Right cardiac atrium (tissue), 5 donors: ENCODE data around the gene SHC3. TPM values are rescaled to one million over a fixed set of nuclear protein-coding genes. Genes with fewer than 3 reads are reported as not detected.

Experiments used
- ATAC-seq, 2 donors: fragments of 200-7000 bp; cut with Tn5 transposase; one replicate each; pipeline versions ENCODE4 v1.8.0 to v1.9.1; 2020; ENCODE audit warnings: moderate library complexity in 2 of 2, mild to moderate bottlenecking in 1 of 2
- DNase-seq, 3 donors: peaks; one replicate each; pipeline ENCODE4 v3.0.0-alpha.2; 2020
- H3K27ac ChIP-seq: one replicate; pipeline ENCODE4 v1.5.1; 2013; ENCODE audit warnings: mild to moderate bottlenecking, low read length, control low read depth, moderate library complexity
- H3K27me3 ChIP-seq: one replicate; pipeline ENCODE4 v1.6.1; 2013; ENCODE audit not compliant: control insufficient read depth, insufficient read depth
- H3K4me1 ChIP-seq: one replicate; pipeline ENCODE4 v1.6.1; 2013; ENCODE audit warnings: low read length; ENCODE audit not compliant: control insufficient read depth, insufficient read depth
- H3K4me3 ChIP-seq: one replicate; pipeline ENCODE4 v1.5.1; 2013; ENCODE audit warnings: low read length, control low read depth
- H3K9me3 ChIP-seq: one replicate; pipeline ENCODE4 v1.6.1; 2013; ENCODE audit warnings: low read length; ENCODE audit not compliant: control insufficient read depth
- WGBS: extraction: QIAGEN DNeasy Blood & Tissue Kit; methylation state at CpG from one replicate; pipeline ENCODE4 v1.1.7; 2013; 5-methylcytosine and 5-hydroxymethylcytosine counted together
- intact Hi-C, 4 donors: fragments of 100-400 bp; cut with DNase I; formaldehyde crosslinking; loops; one replicate each; pipeline versions ENCODE4 v1.11.0 to v1.14.0; 2022 to 2023
- polyA plus RNA-seq: library from polyadenylated mRNA; stranded (reverse); fragments of 200-250 nt; gene quantifications from one replicate; pipeline ENCODE4 v1.2.3, GENCODE V29; 2013
- total RNA-seq, 4 donors: library from RNA; stranded (reverse); fragmentation: NEBNext Ultra II Directional; extraction: Animal tissue kit (Norgen Biotek cat#: 25700); gene quantifications; one replicate each; pipeline ENCODE4 v1.2.1, GENCODE V29; 2021
- donor health status: healthy with polysubstance abuse.
- donor health status: DM: no; HTN: yes; CAD: no.
- donor health status: DM: no; HTN: no; CAD: no.
- donor health status: DM: no; HTN: yes; CAD: no; lungs with severe emphysema.
- donor health status: DM: yes; HTN: yes; CAD: no.

Gene SHC3
- total and polyA plus RNA-seq, 5 donors, result 0.29 to 3.1 (median 1.1) TPM

DNA sequence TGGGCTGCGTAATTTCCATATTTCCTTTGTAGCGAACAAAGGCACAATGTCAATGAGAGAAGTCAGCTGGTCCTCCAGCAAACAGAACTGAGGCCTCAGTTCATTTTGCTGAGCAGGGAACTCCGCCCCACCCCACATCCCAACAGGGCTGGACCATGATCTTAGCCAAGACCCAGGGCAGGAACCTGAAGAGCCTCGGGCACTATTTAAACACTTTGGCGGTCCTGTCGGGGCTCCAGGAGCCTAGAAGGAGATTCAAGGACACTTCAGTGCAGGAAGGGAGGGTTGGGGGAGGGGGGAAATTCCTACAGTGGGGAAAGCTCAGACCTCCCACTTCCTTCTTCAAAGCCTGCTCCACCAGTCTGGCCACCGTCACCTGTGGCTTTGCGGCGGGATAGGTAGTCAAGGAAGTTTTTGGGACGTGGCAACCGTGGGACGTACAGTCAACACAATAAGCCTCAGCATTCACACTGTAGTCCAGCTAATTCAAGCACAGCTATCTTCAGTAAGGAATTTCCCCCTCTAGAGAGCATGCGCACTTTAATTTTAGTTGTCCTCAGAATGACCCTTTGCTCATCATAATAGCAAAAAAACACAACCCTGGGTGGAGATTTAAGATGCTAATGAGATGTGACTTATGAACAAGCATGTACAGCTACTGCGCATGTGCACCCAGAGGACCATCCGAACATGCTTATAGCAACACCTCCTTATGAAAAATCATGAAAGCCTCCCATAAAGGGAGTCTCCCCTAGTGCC lies 156.4 kb downstream of the SHC3 start:
- H3K4me1 ChIP-seq, result peaks cover 11% of the 10 kb centered on the region
- intact Hi-C loops, result no loop called here
- no peaks in the 10 kb centered on the region for H3K9me3 ChIP-seq
- peak overlapping the region; percentile 60 for H3K27ac ChIP-seq
- H3K27me3 ChIP-seq, result no peaks in the 10 kb centered on the region
- ATAC-seq, result peak; percentile 53 to 72
- peak in 2 of 3 donors; percentile 30 to 73 for DNase-seq
- WGBS, result 41% methylated on average over 15 of the region's 15 CpGs
- H3K4me3 ChIP-seq, result no peak overlapping the region

DNA sequence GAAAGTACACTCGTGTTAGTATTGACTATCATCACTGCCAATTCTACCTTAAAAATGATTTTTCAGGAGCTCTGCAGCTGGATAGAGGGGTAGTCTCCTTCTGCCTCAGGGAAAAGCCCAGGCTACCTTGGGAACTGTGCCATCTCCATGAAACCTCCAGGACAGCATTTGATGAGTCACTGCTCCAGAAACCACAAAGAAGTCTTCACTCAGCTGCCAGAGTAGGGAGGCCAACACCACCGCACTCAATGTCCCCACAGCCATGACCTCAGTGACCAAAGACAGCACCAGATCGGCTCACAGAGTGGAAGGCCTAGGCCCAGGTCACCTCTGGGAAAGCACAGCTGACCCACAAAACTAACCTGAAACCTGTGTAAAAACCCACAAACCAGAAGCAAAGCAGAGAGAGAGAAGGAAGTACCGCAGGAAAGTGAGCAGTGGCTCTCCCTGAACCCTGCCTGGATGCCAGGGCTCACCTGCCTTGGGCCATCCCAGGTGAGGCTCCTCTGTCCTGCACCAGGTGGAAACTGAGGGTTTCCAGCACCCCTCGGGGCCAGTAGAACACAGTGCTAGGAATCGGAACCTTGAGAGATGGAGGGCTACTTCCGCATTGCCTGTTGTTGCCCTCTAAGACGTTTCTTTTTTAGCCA lies 157.3 kb downstream of the SHC3 start:
- no peaks in the 10 kb centered on the region for H3K27me3 ChIP-seq
- peaks cover 11% of the 10 kb centered on the region for H3K4me1 ChIP-seq
- no peak overlapping the region for H3K4me3 ChIP-seq
- no peaks in the 10 kb centered on the region for H3K9me3 ChIP-seq
- peak; percentile 66 to 76 for ATAC-seq
- H3K27ac ChIP-seq, result peak overlapping the region; percentile 60
- DNase-seq, result peak in 2 of 3 donors; percentile 66 to 67
- WGBS, result 79% methylated on average over 8 of the region's 8 CpGs
- intact Hi-C loops, result no loop called here

DNA sequence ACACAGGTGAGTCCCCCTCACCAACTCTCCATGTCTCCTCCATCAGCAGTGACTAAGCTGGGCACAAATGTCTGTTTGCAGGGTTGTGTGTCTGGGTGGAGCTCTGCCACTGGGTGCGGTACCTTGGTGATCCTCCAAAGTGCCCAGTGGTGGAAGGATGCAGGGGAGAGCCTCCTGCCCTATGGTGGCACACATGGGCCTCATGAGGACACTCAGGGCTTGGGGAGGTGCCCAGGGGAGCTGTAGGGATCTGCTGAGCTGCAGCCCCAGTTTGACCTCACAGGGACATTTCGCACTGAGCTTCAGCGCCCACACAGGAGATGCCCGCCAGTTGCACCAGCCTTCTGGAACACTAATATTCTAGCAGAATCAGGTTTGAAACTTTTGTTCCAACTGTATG lies 157.9 kb downstream of the SHC3 start:
- no peak overlapping the region for H3K27ac ChIP-seq
- H3K4me1 ChIP-seq, result peaks cover 11% of the 10 kb centered on the region
- H3K4me3 ChIP-seq, result no peak overlapping the region
- intact Hi-C loops, result no loop called here
- H3K27me3 ChIP-seq, result no peaks in the 10 kb centered on the region
- ATAC-seq (peak in 1 of 2 donors; percentile 14), DNase-seq (no peak)
- 97% methylated on average over 4 of the region's 4 CpGs for WGBS
- H3K9me3 ChIP-seq, result no peaks in the 10 kb centered on the region

DNA sequence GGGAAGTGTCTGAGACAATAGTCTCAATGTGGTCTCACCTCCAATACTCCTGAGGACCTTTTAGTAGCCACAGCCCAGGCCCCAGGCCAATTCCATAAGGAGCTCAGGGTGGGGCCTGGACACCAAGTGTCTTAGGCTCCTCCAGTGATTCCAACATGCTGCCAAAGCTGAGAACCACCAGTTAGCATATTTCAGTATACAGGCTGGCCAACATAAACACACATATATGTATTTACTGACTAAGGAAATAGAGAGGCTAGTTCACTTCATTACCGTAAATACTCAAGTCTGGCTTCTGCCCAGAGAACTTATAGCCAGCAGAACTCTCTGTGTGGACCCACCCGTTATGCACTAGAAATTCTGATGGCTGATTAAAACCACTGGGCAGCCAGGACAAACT lies 163.3 kb downstream of the SHC3 start:
- intact Hi-C loops, result no loop called here

DNA sequence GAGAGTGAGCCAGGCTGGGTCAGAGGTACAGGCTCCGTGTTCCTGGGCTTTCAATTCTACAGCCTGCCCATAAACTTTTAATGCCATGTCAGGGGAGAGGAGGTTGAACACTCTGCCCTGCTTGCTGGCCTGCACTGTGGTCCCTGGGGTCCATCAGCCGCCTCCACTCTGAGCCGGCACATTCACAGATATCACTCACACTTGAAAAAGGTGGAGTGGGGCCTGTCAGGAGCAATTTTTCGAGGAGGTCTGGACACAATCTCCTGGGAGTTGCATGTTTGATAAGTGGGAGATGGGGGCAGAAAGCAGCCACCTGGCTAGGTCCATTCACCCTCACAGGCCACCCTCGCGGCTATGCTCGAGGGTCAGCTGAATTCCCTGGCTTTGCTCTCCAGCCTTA lies 164.5 kb downstream of the SHC3 start:
- intact Hi-C loops, result no loop called here
- ATAC-seq (no peak), DNase-seq (no peak)
- 86% methylated on average over 7 of the region's 7 CpGs for WGBS
- Histone ChIP-seq H3K4me1 (no peaks in the 10 kb centered on the region), H3K27ac (no peak overlapping the region), H3K9me3 (no peaks in the 10 kb centered on the region), H3K27me3 (no peaks in the 10 kb centered on the region), H3K4me3 (no peak overlapping the region)

More for the DNA sequence above, 163.3 kb downstream of the SHC3 start:
- Histone ChIP-seq H3K4me1 (no peaks in the 10 kb centered on the region), H3K9me3 (no peaks in the 10 kb centered on the region), H3K27ac (no peak overlapping the region), H3K27me3 (no peaks in the 10 kb centered on the region), H3K4me3 (no peak overlapping the region)
- WGBS, result 84% methylated on average over 2 of the region's 2 CpGs
- DNase-seq (no peak), ATAC-seq (no peak)

DNA sequence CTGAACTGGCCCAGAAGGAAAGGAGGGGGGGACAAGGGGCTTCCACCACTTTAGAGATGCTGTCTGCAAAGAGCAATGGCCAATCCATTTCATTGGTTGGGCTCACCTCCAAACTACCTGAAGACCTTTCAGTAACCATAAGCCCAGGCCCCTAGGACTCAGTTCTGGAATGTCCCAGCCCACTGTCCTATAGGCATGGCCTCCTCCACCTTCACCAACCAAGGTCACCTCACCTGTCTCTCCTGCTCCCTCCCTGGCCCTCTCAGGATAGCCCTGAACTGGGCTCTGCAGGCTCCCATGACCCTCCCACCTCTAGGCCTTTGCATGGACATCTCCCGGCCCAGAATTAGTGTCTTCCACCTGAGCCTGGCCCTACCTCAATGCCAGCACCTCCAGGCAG lies 165.0 kb downstream of the SHC3 start:
- H3K9me3 ChIP-seq, result no peaks in the 10 kb centered on the region
- no peaks in the 10 kb centered on the region for H3K27me3 ChIP-seq
- DNase-seq, result no peak
- H3K27ac ChIP-seq, result no peak overlapping the region
- H3K4me1 ChIP-seq, result no peaks in the 10 kb centered on the region
- 83% methylated on average over 1 of the region's 1 CpG for WGBS
- H3K4me3 ChIP-seq, result no peak overlapping the region
- intact Hi-C loops, result no loop called here
- no peak for ATAC-seq

DNA sequence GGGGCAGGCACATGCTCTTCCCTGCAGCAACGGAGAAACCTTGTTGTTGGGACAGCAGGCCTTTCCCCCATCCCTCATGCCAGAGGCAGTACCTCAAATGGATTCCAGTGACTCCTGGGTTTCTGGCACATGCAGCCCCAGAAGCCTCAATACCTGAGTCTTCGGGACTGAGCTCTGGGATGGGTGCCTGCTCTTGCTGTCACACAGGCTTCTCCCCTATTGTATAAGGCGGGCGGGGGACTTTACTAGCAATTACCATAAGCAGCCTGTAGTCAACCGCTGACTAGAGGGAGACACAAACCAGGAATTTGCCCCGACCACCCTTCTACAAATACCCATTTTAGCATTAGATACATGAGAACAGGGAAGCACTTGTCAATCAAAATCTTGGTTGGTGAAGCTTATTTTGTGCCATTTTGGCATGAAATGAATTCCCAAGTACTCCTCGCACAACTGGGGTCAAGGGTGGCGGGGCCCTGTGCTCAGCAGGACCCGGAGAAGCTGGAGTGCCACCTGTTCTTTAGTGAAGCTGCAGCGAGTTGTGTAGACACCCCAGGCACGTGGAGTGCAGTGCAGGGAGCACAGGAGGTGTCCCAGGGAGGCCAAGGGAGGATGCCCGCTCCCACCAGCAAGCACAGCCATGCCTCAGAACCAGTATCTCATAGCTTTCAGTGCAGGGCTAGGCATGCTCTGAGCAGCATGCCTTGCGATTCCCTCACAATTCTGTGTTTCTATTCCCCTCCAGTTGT lies 166.2 kb downstream of the SHC3 start:
- ATAC-seq, result no peak
- no peak for DNase-seq
- Histone ChIP-seq H3K4me1 (no peaks in the 10 kb centered on the region), H3K27me3 (no peaks in the 10 kb centered on the region), H3K27ac (no peak overlapping the region), H3K9me3 (no peaks in the 10 kb centered on the region), H3K4me3 (no peak overlapping the region)
- WGBS, result 89% methylated on average over 13 of the region's 13 CpGs
- intact Hi-C loops, result no loop called here

DNA sequence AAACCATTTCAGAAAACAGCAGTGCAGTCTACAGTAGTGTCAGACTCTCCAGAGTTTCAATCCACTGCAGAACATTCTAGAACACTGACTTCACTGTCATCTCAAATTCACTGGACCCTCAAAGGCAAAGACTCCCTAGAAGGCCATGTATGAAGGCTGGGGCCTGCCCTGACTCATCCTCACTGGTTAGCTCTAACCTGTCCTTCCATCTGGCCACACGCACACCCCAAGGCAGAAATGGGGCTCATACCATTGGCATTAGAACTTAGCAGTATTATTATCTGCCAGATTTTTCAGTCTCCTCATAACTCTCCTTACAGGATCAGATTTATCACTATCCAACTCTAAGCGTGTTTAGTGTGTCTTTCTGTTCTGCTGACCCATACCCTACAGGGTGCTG lies 166.9 kb downstream of the SHC3 start:
- DNase-seq (no peak), ATAC-seq (no peak)
- WGBS, result 93% methylated on average over 2 of the region's 2 CpGs
- H3K27me3 ChIP-seq, result no peaks in the 10 kb centered on the region
- H3K27ac ChIP-seq, result no peak overlapping the region
- no peaks in the 10 kb centered on the region for H3K9me3 ChIP-seq
- H3K4me3 ChIP-seq, result no peak overlapping the region
- no peaks in the 10 kb centered on the region for H3K4me1 ChIP-seq
- intact Hi-C loops, result no loop called here

DNA sequence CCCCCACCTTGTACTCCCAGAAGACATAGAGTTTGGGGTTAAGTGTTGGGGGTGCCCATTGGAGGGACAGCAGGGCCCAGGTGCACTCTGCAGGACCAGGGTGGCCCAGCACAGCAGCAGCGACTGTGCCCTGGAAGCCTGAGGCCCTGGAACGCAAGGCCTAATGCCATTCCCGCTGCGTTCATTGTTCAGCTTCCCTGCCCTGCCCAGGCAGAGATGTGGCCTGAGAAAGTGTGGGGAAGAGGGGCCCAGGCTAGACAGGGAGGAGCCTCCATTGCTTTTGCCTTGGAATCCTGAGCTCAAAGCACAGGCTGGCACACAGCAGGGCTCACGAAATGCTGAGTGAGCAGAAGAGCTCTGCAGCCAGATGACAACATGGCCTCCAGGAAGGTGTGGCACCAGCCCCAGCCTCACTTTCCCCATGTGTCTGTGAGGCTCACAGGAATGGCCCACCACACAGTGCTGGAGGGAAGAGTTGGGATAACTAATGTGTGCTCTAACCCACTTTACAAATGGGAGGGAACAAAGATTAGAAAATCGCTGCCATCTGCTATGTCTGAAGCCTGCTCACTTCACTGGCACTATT lies 168.0 kb downstream of the SHC3 start:
- H3K27me3 ChIP-seq, result no peaks in the 10 kb centered on the region
- H3K4me1 ChIP-seq, result no peaks in the 10 kb centered on the region
- 79% methylated on average over 6 of the region's 6 CpGs for WGBS
- ATAC-seq, result no peak
- no peaks in the 10 kb centered on the region for H3K9me3 ChIP-seq
- intact Hi-C loops, result no loop called here
- no peak overlapping the region for H3K4me3 ChIP-seq
- H3K27ac ChIP-seq, result no peak overlapping the region
- no peak for DNase-seq

DNA sequence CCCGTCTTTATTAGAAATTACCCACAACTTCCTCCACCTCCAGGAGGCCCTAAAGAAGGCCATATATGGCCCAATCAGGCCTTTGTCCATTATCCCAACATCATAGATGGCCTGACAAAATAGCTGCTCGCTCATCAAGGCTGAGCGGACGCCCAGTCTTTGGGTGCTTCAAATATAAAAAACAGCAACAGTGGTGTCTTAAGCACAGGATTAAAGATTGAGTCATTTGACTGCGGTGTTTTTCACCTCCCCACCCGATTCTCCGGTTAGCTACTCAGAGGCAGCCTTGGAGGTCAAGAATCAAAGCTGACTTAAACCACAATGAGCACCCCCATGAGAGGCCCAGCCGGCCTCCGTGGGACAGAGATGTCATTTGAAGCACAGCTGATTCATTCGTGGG lies 168.6 kb downstream of the SHC3 start:
- intact Hi-C loops, result no loop called here
- WGBS, result 82% methylated on average over 10 of the region's 10 CpGs
- Histone ChIP-seq H3K9me3 (no peaks in the 10 kb centered on the region), H3K4me1 (no peaks in the 10 kb centered on the region), H3K27ac (no peak overlapping the region), H3K4me3 (no peak overlapping the region), H3K27me3 (no peaks in the 10 kb centered on the region)
- DNase-seq (no peak), ATAC-seq (no peak)

DNA sequence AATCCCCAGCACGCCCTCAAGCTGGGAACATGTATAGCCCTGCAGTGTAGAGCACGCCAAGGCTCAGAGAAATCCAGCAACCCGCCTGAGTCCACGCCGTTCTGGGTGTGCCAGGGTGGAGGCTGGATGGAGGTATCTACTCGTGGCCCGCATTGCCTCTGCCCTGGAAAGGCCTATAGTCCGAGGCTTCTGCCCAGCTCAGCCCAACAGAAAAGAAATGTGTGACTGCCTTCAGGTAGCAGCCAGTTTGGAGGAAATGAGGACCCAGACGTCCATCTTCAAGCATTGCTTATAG lies 169.1 kb downstream of the SHC3 start:
- ATAC-seq, result no peak
- no peak overlapping the region for H3K4me3 ChIP-seq
- WGBS, result 94% methylated on average over 9 of the region's 9 CpGs
- no peak for DNase-seq
- no peaks in the 10 kb centered on the region for H3K4me1 ChIP-seq
- H3K27ac ChIP-seq, result no peak overlapping the region
- no peaks in the 10 kb centered on the region for H3K9me3 ChIP-seq
- intact Hi-C loops, result no loop called here
- no peaks in the 10 kb centered on the region for H3K27me3 ChIP-seq
